ENCODE results near the gene VCL.

- TF ChIP-seq, protein P1, sequence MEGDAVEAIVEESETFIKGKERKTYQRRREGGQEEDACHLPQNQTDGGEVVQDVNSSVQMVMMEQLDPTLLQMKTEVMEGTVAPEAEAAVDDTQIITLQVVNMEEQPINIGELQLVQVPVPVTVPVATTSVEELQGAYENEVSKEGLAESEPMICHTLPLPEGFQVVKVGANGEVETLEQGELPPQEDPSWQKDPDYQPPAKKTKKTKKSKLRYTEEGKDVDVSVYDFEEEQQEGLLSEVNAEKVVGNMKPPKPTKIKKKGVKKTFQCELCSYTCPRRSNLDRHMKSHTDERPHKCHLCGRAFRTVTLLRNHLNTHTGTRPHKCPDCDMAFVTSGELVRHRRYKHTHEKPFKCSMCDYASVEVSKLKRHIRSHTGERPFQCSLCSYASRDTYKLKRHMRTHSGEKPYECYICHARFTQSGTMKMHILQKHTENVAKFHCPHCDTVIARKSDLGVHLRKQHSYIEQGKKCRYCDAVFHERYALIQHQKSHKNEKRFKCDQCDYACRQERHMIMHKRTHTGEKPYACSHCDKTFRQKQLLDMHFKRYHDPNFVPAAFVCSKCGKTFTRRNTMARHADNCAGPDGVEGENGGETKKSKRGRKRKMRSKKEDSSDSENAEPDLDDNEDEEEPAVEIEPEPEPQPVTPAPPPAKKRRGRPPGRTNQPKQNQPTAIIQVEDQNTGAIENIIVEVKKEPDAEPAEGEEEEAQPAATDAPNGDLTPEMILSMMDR (IDR thresholded peaks at IDR 0.05) = no peak
- TF ChIP-seq POLR2AphosphoS5 (IDR thresholded peaks at IDR 0.05; ENCODE audit: insufficient read depth in 1 of 2, low read depth in 1 of 2) = no peak
Observed at GRCh38 chr10:73995035-73995358, 2.9 kb upstream of the VCL start.

Data from vagina (tissue), 2 donors.